Suprapubic skin (tissue), 3 donors: ENCODE data around the gene HCFC2.

ENCODE experiments used
- CTCF ChIP-seq, 2 donors: fragments of 200-600 bp in 1 of 2; fragments of 450-650 bp in 1 of 2; sonication (generic) in 1 of 2; IDR thresholded peaks; one replicate each; pipeline ENCODE4 v1.5.1; 2016 to 2019; ENCODE audit warnings: antibody characterized with exemption in 2 of 2, mild to moderate bottlenecking in 1 of 2, moderate library complexity in 1 of 2
- EP300 ChIP-seq: sonication (generic); formaldehyde crosslinking; IDR thresholded peaks from one replicate; pipeline ENCODE4 v1.6.1; 2017; ENCODE audit warnings: antibody characterized with exemption

- peak; percentile 29 to 33 for TF ChIP-seq CTCF (IDR thresholded peaks at IDR 0.05)
- no peak for TF ChIP-seq EP300
These were observed 6.5 kb upstream of the HCFC2 start for GRCh38 chr12:104057771-104058197.
